Caco-2 (cell line): ENCODE measurements around the gene EPB41L4A. TPM values are rescaled to one million over a fixed set of nuclear protein-coding genes. Genes with fewer than 3 reads are reported as not detected.

ENCODE experiments used
- BruUV-seq: library from RNA; stranded (reverse); fragments of 400-500 nt; replicated peaks from 2 replicates; lab custom pipeline; 2021; lab: Mats Ljungman, UMichigan
- CTCF ChIA-PET: fragments of 300-600 bp; sonication (Branson Sonifier 250); formaldehyde crosslinking; loops from one replicate; lab custom pipeline; 2022; ENCODE audit warnings: antibody characterized with exemption; lab: Charles Lee
- POLR2A ChIA-PET: fragments of 300-600 bp; sonication (Branson Sonifier 250); formaldehyde crosslinking; loops from one replicate; lab custom pipeline; 2022; ENCODE audit warnings: antibody characterized with exemption; lab: Charles Lee
- DNase-seq, 2 experiments: peaks; one replicate each; pipeline versions ENCODE4 v3.0.0 to v3.0.0-alpha.2; 2020 to 2022
- H3K27me3 ChIP-seq: replicated peaks from 2 replicates; pipeline ENCODE4 v1.6.0; 2011; ENCODE audit warnings: low read length; ENCODE audit not compliant: control insufficient read depth, insufficient read depth
- H3K36me3 ChIP-seq: 2 replicates; pipeline ENCODE4 v1.5.1; 2011; ENCODE audit warnings: low read length; ENCODE audit not compliant: control insufficient read depth, insufficient read depth
- H3K4me1 ChIP-seq: fragments of 250-450 bp; sonication (Bioruptor Pico); 2 replicates; pipeline ENCODE4 v1.5.1; 2020; ENCODE audit warnings: mild to moderate bottlenecking
- H3K4me3 ChIP-seq: 2 replicates; pipeline ENCODE4 v1.5.1; 2011; ENCODE audit warnings: low read depth, mild to moderate bottlenecking, control low read depth, low read length
- H3K9me3 ChIP-seq: fragments of 250-450 bp; sonication (Bioruptor Pico); 2 replicates; pipeline ENCODE4 v1.5.1; 2020; ENCODE audit warnings: mild to moderate bottlenecking, moderate library complexity
- H3K27ac Mint-ChIP-seq: one replicate; pipeline ENCODE4 v1.8.0; 2022; ENCODE audit warnings: mixed read lengths; ENCODE audit not compliant: unreplicated experiment
- H3K27me3 Mint-ChIP-seq: one replicate; pipeline ENCODE4 v1.8.0; 2022; ENCODE audit warnings: mixed read lengths; ENCODE audit not compliant: insufficient read depth, unreplicated experiment
- H3K36me3 Mint-ChIP-seq: one replicate; pipeline ENCODE4 v1.8.0; 2022; ENCODE audit warnings: mild to moderate bottlenecking, mixed read lengths; ENCODE audit not compliant: insufficient read depth, unreplicated experiment
- H3K4me1 Mint-ChIP-seq: one replicate; pipeline ENCODE4 v1.8.0; 2022; ENCODE audit warnings: low read depth, mixed read lengths; ENCODE audit not compliant: unreplicated experiment
- H3K4me3 Mint-ChIP-seq: one replicate; pipeline ENCODE4 v1.8.0; 2022; ENCODE audit warnings: mild to moderate bottlenecking, moderate library complexity, mixed read lengths; ENCODE audit not compliant: unreplicated experiment
- H3K9me3 Mint-ChIP-seq: one replicate; pipeline ENCODE4 v1.8.0; 2022; ENCODE audit warnings: mixed read lengths; ENCODE audit not compliant: unreplicated experiment
- CTCF ChIP-seq, 2 experiments: fragments of 200-600 bp in 1 of 2; IDR thresholded peaks; 1 replicate in 1 of 2; 2 replicates in 1 of 2; pipeline versions ENCODE4 v1.5.1 to v1.8.0; 2011 to 2022; ENCODE audit warnings: antibody characterized with exemption in 1 of 2, control low read depth in 1 of 2, inconsistent platforms in 1 of 2, low read depth in 1 of 2, low read length in 1 of 2, mild to moderate bottlenecking in 1 of 2, moderate library complexity in 1 of 2; ENCODE audit not compliant: insufficient read depth in 1 of 2, severe bottlenecking in 1 of 2, unreplicated experiment in 1 of 2
- intact Hi-C: fragments of 100-400 bp; cut with micrococcal nuclease; formaldehyde crosslinking; loops from one replicate; pipeline ENCODE4 v1.10.0; 2022; ENCODE audit not compliant: unreplicated experiment
- total RNA-seq: library from RNA; stranded (reverse); gene quantifications from 2 replicates; pipeline ENCODE4 v1.2.3, GENCODE V29; 2022

EPB41L4A gene
- total RNA-seq, 1 experiment from 2014 or later: 1.4 TPM

- CTCF ChIA-PET: no interaction called here
- no peaks in the 10 kb centered on the region for H3K36me3 ChIP-seq
- no peak for TF ChIP-seq CTCF (IDR thresholded peaks at IDR 0.05; ENCODE audit: insufficient read depth in 1 of 2, low read depth in 1 of 2, low read length in 1 of 2, severe bottlenecking in 1 of 2, unreplicated experiment in 1 of 2)
- no peak overlapping the region for H3K27ac Mint-ChIP-seq
- H3K27me3 ChIP-seq: no peaks in the 10 kb centered on the region
- H3K4me3 Mint-ChIP-seq: no peak overlapping the region
- no peak overlapping the region for H3K4me3 ChIP-seq
- POLR2A ChIA-PET: no interaction called here
- DNase-seq: no peak
- H3K36me3 Mint-ChIP-seq: no peaks in the 10 kb centered on the region
- no TSS peak for BruUV-seq
- H3K27me3 Mint-ChIP-seq: peaks cover 4% of the 10 kb centered on the region
- intact Hi-C loops: no loop called here
- H3K4me1 Mint-ChIP-seq: no peaks in the 10 kb centered on the region
- no peaks in the 10 kb centered on the region for H3K9me3 ChIP-seq
- H3K4me1 ChIP-seq: no peaks in the 10 kb centered on the region
- no peaks in the 10 kb centered on the region for H3K9me3 Mint-ChIP-seq
Measured at GRCh38 chr5:112201141-112201540, 217.9 kb downstream of the EPB41L4A start.

- no peak for DNase-seq
- ChIA-PET CTCF (no interaction called here), POLR2A (no interaction called here)
- Mint-ChIP-seq H3K27ac (no peak overlapping the region), H3K4me1 (no peaks in the 10 kb centered on the region), H3K9me3 (no peaks in the 10 kb centered on the region), H3K27me3 (peaks cover 4% of the 10 kb centered on the region), H3K36me3 (no peaks in the 10 kb centered on the region), H3K4me3 (no peak overlapping the region)
- TF ChIP-seq CTCF (IDR thresholded peaks at IDR 0.05; ENCODE audit: insufficient read depth in 1 of 2, low read depth in 1 of 2, low read length in 1 of 2, severe bottlenecking in 1 of 2, unreplicated experiment in 1 of 2): no peak
- H3K27me3 ChIP-seq: no peaks in the 10 kb centered on the region
- no peak overlapping the region for H3K4me3 ChIP-seq
- H3K9me3 ChIP-seq: no peaks in the 10 kb centered on the region
- no TSS peak for BruUV-seq
- H3K36me3 ChIP-seq: no peaks in the 10 kb centered on the region
- intact Hi-C loops: no loop called here
- no peaks in the 10 kb centered on the region for H3K4me1 ChIP-seq
Measured at GRCh38 chr5:112200131-112200530, 218.9 kb downstream of the EPB41L4A start.

GRCh38 chr5:112196584-112196983 is 222.5 kb downstream of the EPB41L4A start:
- Histone ChIP-seq H3K4me1 (no peaks in the 10 kb centered on the region), H3K9me3 (no peaks in the 10 kb centered on the region), H3K4me3 (no peak overlapping the region), H3K27me3 (no peaks in the 10 kb centered on the region), H3K36me3 (no peaks in the 10 kb centered on the region)
- intact Hi-C loops: no loop called here
- peaks cover 7% of the 10 kb centered on the region for H3K27me3 Mint-ChIP-seq
- no peaks in the 10 kb centered on the region for H3K36me3 Mint-ChIP-seq
- H3K27ac Mint-ChIP-seq: no peak overlapping the region
- no peak overlapping the region for H3K4me3 Mint-ChIP-seq
- no TSS peak for BruUV-seq
- no peak for DNase-seq
- no peaks in the 10 kb centered on the region for H3K4me1 Mint-ChIP-seq
- CTCF ChIA-PET: no interaction called here
- POLR2A ChIA-PET: no interaction called here
- no peaks in the 10 kb centered on the region for H3K9me3 Mint-ChIP-seq
- TF ChIP-seq CTCF (IDR thresholded peaks at IDR 0.05; ENCODE audit: insufficient read depth in 1 of 2, low read depth in 1 of 2, low read length in 1 of 2, severe bottlenecking in 1 of 2, unreplicated experiment in 1 of 2): no peak
